ENCODE data around the gene LZTS2.

LZTS2 gene

GRCh38 chr10:100998991-100999741 lies 442 bp upstream of the LZTS2 start:
- DNase-seq (ENCODE audit: low read depth in 2 of 2), result peak; percentile 67 to 74

GRCh38 chr10:101000127-101000914 lies 713 bp downstream of the LZTS2 start:
- DNase-seq (ENCODE audit: low read depth in 2 of 2), result no peak

GRCh38 chr10:101000915-101001658 lies 1.5 kb downstream of the LZTS2 start:
- no peak for DNase-seq (ENCODE audit: low read depth in 2 of 2)

GRCh38 chr10:101001659-101002035 lies 2.0 kb downstream of the LZTS2 start:
- no peak for DNase-seq (ENCODE audit: low read depth in 2 of 2)

- no peak for DNase-seq (ENCODE audit: low read depth in 2 of 2)
Observed at GRCh38 chr10:101002456-101002855, 2.8 kb downstream of the LZTS2 start.

GRCh38 chr10:101003639-101004206 lies 4.1 kb downstream of the LZTS2 start:
- DNase-seq (ENCODE audit: low read depth in 2 of 2), result no peak

GRCh38 chr10:101005361-101005760 lies 5.8 kb downstream of the LZTS2 start:
- DNase-seq (ENCODE audit: low read depth in 2 of 2), result no peak

- no peak for DNase-seq (ENCODE audit: low read depth in 2 of 2)
Observed at GRCh38 chr10:101005869-101006567, 6.4 kb downstream of the LZTS2 start.

- DNase-seq (ENCODE audit: low read depth in 2 of 2), result no peak
Observed at GRCh38 chr10:101006593-101007098, 7.0 kb downstream of the LZTS2 start.

GRCh38 chr10:101007099-101007711 lies 7.6 kb downstream of the LZTS2 start:
- no peak for DNase-seq (ENCODE audit: low read depth in 2 of 2)

- no peak for DNase-seq (ENCODE audit: low read depth in 2 of 2)
Observed at GRCh38 chr10:101007915-101008822, 8.6 kb downstream of the LZTS2 start.

- DNase-seq (ENCODE audit: low read depth in 2 of 2), result no peak
Observed at GRCh38 chr10:101008823-101009423, 9.3 kb downstream of the LZTS2 start.

GRCh38 chr10:101010329-101010728 lies 10.7 kb downstream of the LZTS2 start:
- no peak for DNase-seq (ENCODE audit: low read depth in 2 of 2)

- no peak for DNase-seq (ENCODE audit: low read depth in 2 of 2)
Observed at GRCh38 chr10:101011517-101012423, 12.2 kb downstream of the LZTS2 start.

GRCh38 chr10:101012525-101013364 lies 13.1 kb downstream of the LZTS2 start:
- DNase-seq (ENCODE audit: low read depth in 2 of 2), result peak; percentile 64 to 69

GRCh38 chr10:101013365-101013825 lies 13.8 kb downstream of the LZTS2 start:
- DNase-seq (ENCODE audit: low read depth in 2 of 2), result no peak

GRCh38 chr10:101014230-101014884 lies 14.7 kb downstream of the LZTS2 start:
- DNase-seq (ENCODE audit: low read depth in 2 of 2), result peak; percentile 64 to 73
